Tongue (tissue), 2 donors: ENCODE measurements around the gene TRAPPC3. TPM values are rescaled to one million over a fixed set of nuclear protein-coding genes. Genes with fewer than 3 reads are reported as not detected.

Experiments used
- DNase-seq: peaks from one replicate; pipeline ENCODE4 v3.0.0-alpha.2; 2015
- total RNA-seq: library from RNA; depleted of rRNA; stranded (reverse); fragments of >200 nt; gene quantifications from one replicate; pipeline ENCODE4 v1.2.3, GENCODE V29; 2014

TRAPPC3 gene
- total RNA-seq, 1 donor from 2014 or later, result 32.4 TPM

GRCh38 chr1:36151134-36151844 lies 2.0 kb upstream of the TRAPPC3 start:
- DNase-seq, result no peak

- DNase-seq, result peak; percentile 96
These were observed 1.2 kb upstream of the TRAPPC3 start for GRCh38 chr1:36150296-36151133.

- no peak for DNase-seq
These were observed 648 bp upstream of the TRAPPC3 start for GRCh38 chr1:36149973-36150295.

- DNase-seq, result no peak
These were observed 457 bp downstream of the TRAPPC3 start for GRCh38 chr1:36148821-36149236.

- no peak for DNase-seq
These were observed 4.9 kb downstream of the TRAPPC3 start for GRCh38 chr1:36144413-36144812.

- DNase-seq, result no peak
These were observed 5.9 kb downstream of the TRAPPC3 start for GRCh38 chr1:36143424-36143823.

GRCh38 chr1:36142121-36142520 lies 7.2 kb downstream of the TRAPPC3 start:
- DNase-seq, result no peak

- no peak for DNase-seq
These were observed 9.8 kb downstream of the TRAPPC3 start for GRCh38 chr1:36139521-36139920.

GRCh38 chr1:36137776-36138175 lies 11.5 kb downstream of the TRAPPC3 start:
- DNase-seq, result no peak

- DNase-seq, result no peak
These were observed 12.1 kb downstream of the TRAPPC3 start for GRCh38 chr1:36137226-36137625.

GRCh38 chr1:36136535-36136934 lies 12.8 kb downstream of the TRAPPC3 start:
- no peak for DNase-seq

- no peak for DNase-seq
These were observed 13.5 kb downstream of the TRAPPC3 start for GRCh38 chr1:36135796-36136195.

- peak; percentile 36 for DNase-seq
These were observed 14.0 kb downstream of the TRAPPC3 start for GRCh38 chr1:36135330-36135667.

GRCh38 chr1:36134505-36135329 lies 14.6 kb downstream of the TRAPPC3 start:
- DNase-seq, result peak; percentile 83

- DNase-seq, result no peak
These were observed 15.3 kb downstream of the TRAPPC3 start for GRCh38 chr1:36134031-36134430.

GRCh38 chr1:36133484-36133883 lies 15.8 kb downstream of the TRAPPC3 start:
- DNase-seq, result no peak

- DNase-seq, result no peak
These were observed 17.3 kb downstream of the TRAPPC3 start for GRCh38 chr1:36132029-36132428.

GRCh38 chr1:36128905-36129206 lies 20.4 kb downstream of the TRAPPC3 start:
- no peak for DNase-seq

- no peak for DNase-seq
These were observed 21.0 kb downstream of the TRAPPC3 start for GRCh38 chr1:36128126-36128904.

- DNase-seq, result no peak
These were observed 22.3 kb downstream of the TRAPPC3 start for GRCh38 chr1:36126797-36127500.

- DNase-seq, result no peak
These were observed 23.1 kb downstream of the TRAPPC3 start for GRCh38 chr1:36126005-36126716.
